MCF 10A (cell line): ENCODE measurements around the gene PNMA6E. TPM values are rescaled to one million over a fixed set of nuclear protein-coding genes. Genes with fewer than 3 reads are reported as not detected.

Experiments used
- BruUV-seq: library from RNA; stranded (reverse); fragments of 400-500 nt; replicated peaks from 2 replicates; lab custom pipeline; 2021; lab: Mats Ljungman, UMichigan
- CTCF ChIA-PET: fragments of 300-600 bp; sonication (Branson Sonifier 250); formaldehyde crosslinking; extraction: SDS; loops from one replicate; lab custom pipeline; 2021; ENCODE audit warnings: antibody characterized with exemption, inconsistent platforms; lab: Yijun Ruan, JAX
- POLR2A ChIA-PET: fragments of 300-600, 350-650 bp; sonication (Branson Sonifier 250); formaldehyde crosslinking; extraction: SDS; loops from one replicate; lab custom pipeline; 2020; ENCODE audit warnings: antibody characterized with exemption, inconsistent platforms; lab: Yijun Ruan, JAX
- DNase-seq: peaks from one replicate; pipeline ENCODE4 v3.0.0-alpha.2; 2018; ENCODE audit not compliant: unreplicated experiment
- H3K27ac Mint-ChIP-seq: one replicate; pipeline ENCODE4 v1.8.0; 2022; ENCODE audit warnings: mild to moderate bottlenecking, low read depth, mixed read lengths; ENCODE audit not compliant: unreplicated experiment
- H3K27me3 Mint-ChIP-seq: one replicate; pipeline ENCODE4 v1.8.0; 2022; ENCODE audit warnings: mixed read lengths; ENCODE audit not compliant: insufficient read depth, unreplicated experiment
- H3K36me3 Mint-ChIP-seq: one replicate; pipeline ENCODE4 v1.8.0; 2022; ENCODE audit warnings: mild to moderate bottlenecking, moderate library complexity, mixed read lengths; ENCODE audit not compliant: insufficient read depth, unreplicated experiment
- H3K4me1 Mint-ChIP-seq: one replicate; pipeline ENCODE4 v1.8.0; 2022; ENCODE audit warnings: mixed read lengths; ENCODE audit not compliant: insufficient read depth, unreplicated experiment
- H3K4me3 Mint-ChIP-seq: one replicate; pipeline ENCODE4 v1.8.0; 2022; ENCODE audit warnings: mild to moderate bottlenecking, moderate library complexity, mixed read lengths; ENCODE audit not compliant: unreplicated experiment
- H3K9me3 Mint-ChIP-seq: one replicate; pipeline ENCODE4 v1.8.0; 2022; ENCODE audit warnings: mixed read lengths; ENCODE audit not compliant: unreplicated experiment
- intact Hi-C: fragments of 100-400 bp; cut with micrococcal nuclease; formaldehyde crosslinking; loops from 2 replicates; pipeline ENCODE4 v1.14.1; 2022
- total RNA-seq: library from RNA; stranded (reverse); gene quantifications from 2 replicates; pipeline ENCODE4 v1.2.3, GENCODE V29; 2022
- TF ChIP-seq, protein P1 (sequence below): fragments of 200-600 bp; IDR thresholded peaks from one replicate; pipeline ENCODE4 v1.8.0; 2022; ENCODE audit warnings: antibody characterized with exemption, mild to moderate bottlenecking; ENCODE audit not compliant: unreplicated experiment

PNMA6E gene
- total RNA-seq, 1 experiment from 2014 or later = not detected

- TF ChIP-seq, protein P1, sequence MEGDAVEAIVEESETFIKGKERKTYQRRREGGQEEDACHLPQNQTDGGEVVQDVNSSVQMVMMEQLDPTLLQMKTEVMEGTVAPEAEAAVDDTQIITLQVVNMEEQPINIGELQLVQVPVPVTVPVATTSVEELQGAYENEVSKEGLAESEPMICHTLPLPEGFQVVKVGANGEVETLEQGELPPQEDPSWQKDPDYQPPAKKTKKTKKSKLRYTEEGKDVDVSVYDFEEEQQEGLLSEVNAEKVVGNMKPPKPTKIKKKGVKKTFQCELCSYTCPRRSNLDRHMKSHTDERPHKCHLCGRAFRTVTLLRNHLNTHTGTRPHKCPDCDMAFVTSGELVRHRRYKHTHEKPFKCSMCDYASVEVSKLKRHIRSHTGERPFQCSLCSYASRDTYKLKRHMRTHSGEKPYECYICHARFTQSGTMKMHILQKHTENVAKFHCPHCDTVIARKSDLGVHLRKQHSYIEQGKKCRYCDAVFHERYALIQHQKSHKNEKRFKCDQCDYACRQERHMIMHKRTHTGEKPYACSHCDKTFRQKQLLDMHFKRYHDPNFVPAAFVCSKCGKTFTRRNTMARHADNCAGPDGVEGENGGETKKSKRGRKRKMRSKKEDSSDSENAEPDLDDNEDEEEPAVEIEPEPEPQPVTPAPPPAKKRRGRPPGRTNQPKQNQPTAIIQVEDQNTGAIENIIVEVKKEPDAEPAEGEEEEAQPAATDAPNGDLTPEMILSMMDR = no peak
- POLR2A ChIA-PET = no interaction called here
- CTCF ChIA-PET = no interaction called here
- Mint-ChIP-seq H3K4me1 (no peaks in the 10 kb centered on the region), H3K36me3 (no peaks in the 10 kb centered on the region), H3K27ac (no peak overlapping the region), H3K4me3 (no peak overlapping the region), H3K9me3 (peaks cover 13% of the 10 kb centered on the region), H3K27me3 (no peaks in the 10 kb centered on the region)
- no peak for DNase-seq
- intact Hi-C loops = no loop called here
- no TSS peak for BruUV-seq
Observed at GRCh38 chrX:153434801-153435200, 33.7 kb upstream of the PNMA6E start.

- no TSS peak for BruUV-seq
- no peaks in the 10 kb centered on the region for H3K4me1 Mint-ChIP-seq
- TF ChIP-seq, protein P1 = no peak
- POLR2A ChIA-PET = no interaction called here
- H3K9me3 Mint-ChIP-seq = peaks cover 10% of the 10 kb centered on the region
- no peaks in the 10 kb centered on the region for H3K36me3 Mint-ChIP-seq
- intact Hi-C loops = no loop called here
- H3K27me3 Mint-ChIP-seq = no peaks in the 10 kb centered on the region
- no peak for DNase-seq
- CTCF ChIA-PET = interaction anchor here (0.6 to 0.9 kb wide), 3 partner anchors 10 to 983 kb away, joined by 3 to 4 read pairs (median 4); no protein-coding TSS in a partner anchor
- no peak overlapping the region for H3K4me3 Mint-ChIP-seq
- H3K27ac Mint-ChIP-seq = no peak overlapping the region
Observed at GRCh38 chrX:153433781-153434285, 32.7 kb upstream of the PNMA6E start.

DNA sequence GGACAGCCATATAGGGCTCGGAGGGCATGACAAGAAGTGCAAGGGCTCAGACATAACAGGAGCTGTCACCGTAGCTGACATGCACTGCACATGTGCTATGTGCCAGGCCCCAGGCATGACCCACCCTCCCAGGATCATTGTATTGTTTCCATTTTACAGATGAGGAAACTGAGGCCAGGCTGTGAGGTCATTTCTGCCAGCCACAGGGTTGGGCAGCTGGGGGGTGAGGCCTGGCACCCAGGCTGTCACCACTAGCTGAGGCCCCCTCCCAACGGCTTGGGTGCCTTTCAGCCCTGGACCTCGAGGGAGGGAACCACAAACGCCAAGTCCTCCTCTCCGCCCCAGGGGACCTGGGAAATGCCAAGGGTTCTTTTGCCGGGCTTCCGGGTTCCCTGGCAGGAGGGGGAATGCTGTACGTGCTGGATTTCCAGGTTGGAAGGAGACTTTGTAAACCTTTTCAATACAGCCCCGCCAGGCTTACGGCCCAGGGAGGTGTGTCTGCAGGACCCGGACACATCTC is 32.1 kb upstream of the PNMA6E start:
- ChIA-PET POLR2A (no interaction called here), CTCF (interaction anchor here (0.9 kb wide), 1 partner anchor 10 kb away, joined by 4 read pairs; no protein-coding TSS in a partner anchor)
- DNase-seq = no peak
- no TSS peak for BruUV-seq
- TF ChIP-seq, protein P1 = no peak
- H3K27me3 Mint-ChIP-seq = no peaks in the 10 kb centered on the region
- H3K9me3 Mint-ChIP-seq = peaks cover 10% of the 10 kb centered on the region
- no peaks in the 10 kb centered on the region for H3K36me3 Mint-ChIP-seq
- no peak overlapping the region for H3K27ac Mint-ChIP-seq
- intact Hi-C loops = no loop called here
- no peaks in the 10 kb centered on the region for H3K4me1 Mint-ChIP-seq
- H3K4me3 Mint-ChIP-seq = no peak overlapping the region

GRCh38 chrX:153430796-153431195 is 29.6 kb upstream of the PNMA6E start:
- no peaks in the 10 kb centered on the region for H3K36me3 Mint-ChIP-seq
- BruUV-seq = no TSS peak
- CTCF ChIA-PET = interaction anchor here (0.6 kb wide), 1 partner anchor 48 kb away, joined by 3 read pairs; no protein-coding TSS in a partner anchor
- no peak overlapping the region for H3K27ac Mint-ChIP-seq
- DNase-seq = no peak
- TF ChIP-seq, protein P1 = no peak
- intact Hi-C loops = no loop called here
- no peaks in the 10 kb centered on the region for H3K27me3 Mint-ChIP-seq
- no peak overlapping the region for H3K4me3 Mint-ChIP-seq
- peaks cover 10% of the 10 kb centered on the region for H3K9me3 Mint-ChIP-seq
- H3K4me1 Mint-ChIP-seq = no peaks in the 10 kb centered on the region
- POLR2A ChIA-PET = interaction anchor here (0.6 kb wide), 1 partner anchor 489 kb away, joined by 3 read pairs; no protein-coding TSS in a partner anchor
